GM18508 (cell line): Measurements from ENCODE around the gene TMPRSS4.

ENCODE experiments used
- ATAC-seq: cut with Tn5 transposase; IDR thresholded peaks from one replicate; pipeline ENCODE4 v1.9.1; 2021; ENCODE audit warnings: moderate number of reproducible peaks; ENCODE audit not compliant: insufficient read depth, unreplicated experiment

The TMPRSS4 gene

GRCh38 chr11:118128721-118129470 is 52.0 kb downstream of the TMPRSS4 start:
- no peak for ATAC-seq

DNA sequence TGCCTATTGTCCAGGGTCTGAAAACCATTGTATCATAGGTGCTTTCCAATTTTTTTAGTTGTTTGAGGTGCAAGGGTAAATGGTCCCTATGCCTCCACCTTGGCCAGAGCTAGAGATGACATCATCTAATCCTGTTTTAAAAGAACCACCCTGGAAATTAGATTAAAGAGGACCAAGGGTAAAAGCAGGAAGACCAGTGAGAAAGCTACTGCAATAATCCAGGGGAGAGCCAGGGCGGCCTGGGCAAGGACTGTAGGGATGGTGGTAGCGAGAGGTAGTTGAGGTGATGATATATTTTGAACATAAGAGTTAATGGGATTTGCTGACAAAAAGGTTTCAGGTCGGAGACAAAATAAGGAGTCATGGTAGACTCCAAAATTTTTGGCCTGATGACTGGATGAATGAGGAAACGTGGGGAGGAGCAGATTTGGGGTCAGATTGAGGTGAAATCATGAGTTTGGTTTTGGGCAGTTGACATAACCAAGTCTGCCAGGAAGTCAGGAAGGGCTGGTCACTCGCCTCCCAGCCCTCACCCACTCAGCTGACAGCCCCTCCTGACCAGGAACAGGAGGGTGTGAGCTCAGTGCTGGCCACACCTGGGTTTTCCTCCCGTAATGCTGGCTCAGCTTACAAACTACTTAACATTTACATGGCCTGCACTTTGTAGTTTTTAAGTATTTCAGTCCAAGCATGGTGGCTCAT is 52.7 kb downstream of the TMPRSS4 start:
- ATAC-seq: no peak

DNA sequence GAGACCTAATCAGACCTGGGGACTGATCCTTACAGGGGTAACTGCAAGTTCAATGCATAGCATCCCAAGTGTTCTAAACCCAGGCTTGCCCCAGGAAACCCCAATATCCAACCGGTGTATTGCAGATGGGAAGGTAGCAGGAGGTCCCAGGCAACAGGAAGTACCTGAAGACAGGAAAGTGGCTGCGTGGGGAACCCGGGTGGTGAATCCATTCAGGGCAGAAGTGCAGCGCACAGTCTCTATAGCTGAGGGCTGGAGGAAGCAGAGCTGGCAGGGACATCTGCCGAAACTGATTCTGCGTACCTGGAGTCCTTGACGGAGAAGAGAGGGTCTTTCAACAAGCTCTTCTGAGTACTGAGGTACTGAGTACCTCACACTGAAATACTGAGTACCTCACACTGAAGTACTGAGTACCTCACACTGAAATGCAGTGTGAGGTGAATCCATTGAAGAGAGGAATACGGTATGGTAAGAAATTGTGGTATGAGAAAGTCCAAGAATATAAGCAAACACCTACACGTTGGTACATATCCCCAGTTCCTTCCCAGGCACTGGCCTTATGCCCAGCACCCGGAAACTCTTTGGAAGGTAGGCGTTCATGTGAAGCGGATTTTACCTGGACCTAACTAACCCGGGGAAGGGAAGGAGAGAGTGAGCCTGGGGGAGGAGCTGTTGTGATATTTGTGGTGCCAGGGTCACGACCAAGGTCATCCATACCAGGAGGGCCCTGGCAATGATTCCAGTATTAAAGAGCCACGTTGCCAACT is 55.7 kb downstream of the TMPRSS4 start:
- ATAC-seq: no peak

DNA sequence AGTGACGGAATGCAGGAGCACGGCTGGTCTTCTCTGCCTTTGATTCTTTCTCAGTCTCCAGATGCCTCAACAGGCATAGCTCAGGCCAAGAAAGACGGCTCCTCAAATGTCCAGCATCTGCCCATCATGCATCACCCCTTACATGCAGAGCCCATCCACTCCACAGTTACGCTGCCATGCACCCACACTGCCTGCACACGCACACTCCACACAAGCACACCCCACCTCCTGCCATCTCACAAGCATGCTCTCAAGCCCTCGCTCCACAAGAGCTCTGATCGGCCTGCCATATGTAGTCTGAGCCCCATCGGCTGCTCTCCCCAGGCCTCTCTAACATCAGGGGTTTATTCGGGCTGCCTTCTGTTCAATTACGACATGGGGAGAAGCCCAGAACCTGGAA is 56.9 kb downstream of the TMPRSS4 start:
- ATAC-seq: no peak

DNA sequence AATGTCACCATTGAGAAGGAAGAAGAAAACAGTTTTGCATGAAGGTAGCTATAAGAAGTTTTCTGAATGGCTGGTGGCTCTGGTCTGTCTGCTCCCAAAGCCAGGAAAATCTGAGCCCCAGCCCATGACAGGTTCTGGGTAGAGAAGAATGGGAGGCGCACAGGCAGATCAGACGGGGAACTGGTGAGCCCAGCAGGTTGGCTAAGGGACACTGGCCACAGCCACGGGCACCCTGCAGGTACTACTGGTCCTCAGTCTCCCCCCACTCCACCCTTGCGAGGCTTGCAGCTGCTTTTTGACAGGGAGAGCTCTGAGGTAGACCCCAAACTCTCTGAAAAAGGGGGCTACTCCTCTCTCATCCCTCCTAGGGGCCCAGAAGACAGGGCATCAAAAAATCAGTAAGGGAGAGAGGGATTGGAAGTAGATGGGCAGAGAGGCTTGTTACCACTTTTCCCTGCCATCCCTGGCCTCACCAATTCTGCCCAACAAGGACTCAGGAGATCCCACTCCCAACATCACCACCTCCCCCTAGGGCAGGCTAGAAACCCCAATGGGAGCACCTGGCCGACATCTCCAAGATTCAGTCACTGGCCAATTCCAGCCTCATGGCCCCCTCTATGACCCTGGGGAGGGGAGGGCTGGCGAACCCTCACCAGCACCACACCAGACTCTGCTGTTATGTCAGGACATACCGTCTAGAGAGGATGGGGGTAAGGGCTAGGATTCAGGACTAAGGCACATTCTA is 58.3 kb downstream of the TMPRSS4 start:
- ATAC-seq: no peak

DNA sequence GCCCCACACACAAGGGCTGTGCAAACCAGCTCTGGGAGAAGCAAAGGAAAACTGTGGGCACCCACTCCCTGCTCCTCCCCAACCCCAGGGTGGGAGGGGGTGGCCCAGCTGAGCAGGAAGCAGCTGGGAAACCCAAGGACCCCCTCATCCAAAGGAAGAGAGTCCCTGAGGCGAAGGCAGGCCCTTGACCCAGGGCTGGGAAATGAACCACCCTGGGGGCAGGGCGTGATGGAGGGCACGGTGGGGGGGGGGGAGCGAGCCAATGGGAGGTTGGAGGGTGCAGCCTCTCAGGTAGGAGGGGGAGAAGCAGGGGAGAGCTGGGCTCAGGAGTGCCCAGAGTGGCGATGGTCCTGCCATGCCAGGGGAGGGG is 58.9 kb downstream of the TMPRSS4 start:
- ATAC-seq: no peak

DNA sequence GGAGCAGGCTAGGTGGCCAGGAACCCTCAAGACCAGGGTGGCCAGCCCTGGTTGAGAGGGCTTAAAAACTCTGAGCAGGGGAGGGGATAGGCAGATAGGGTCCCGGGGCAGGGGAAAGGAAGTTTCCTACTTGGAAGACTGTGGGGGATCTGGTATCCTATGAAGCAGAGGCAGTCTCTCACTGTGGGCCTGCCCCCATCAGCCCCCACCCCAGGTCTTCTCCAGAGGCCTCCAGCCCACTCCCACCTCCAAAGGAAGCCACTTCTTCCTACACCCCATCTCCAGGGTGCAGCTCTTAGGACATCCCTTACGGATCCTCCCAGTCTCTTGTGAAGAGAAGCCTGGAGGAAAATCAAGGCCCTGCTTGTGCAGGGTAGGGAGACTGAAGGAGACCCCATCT is 59.5 kb downstream of the TMPRSS4 start:
- ATAC-seq: no peak

DNA sequence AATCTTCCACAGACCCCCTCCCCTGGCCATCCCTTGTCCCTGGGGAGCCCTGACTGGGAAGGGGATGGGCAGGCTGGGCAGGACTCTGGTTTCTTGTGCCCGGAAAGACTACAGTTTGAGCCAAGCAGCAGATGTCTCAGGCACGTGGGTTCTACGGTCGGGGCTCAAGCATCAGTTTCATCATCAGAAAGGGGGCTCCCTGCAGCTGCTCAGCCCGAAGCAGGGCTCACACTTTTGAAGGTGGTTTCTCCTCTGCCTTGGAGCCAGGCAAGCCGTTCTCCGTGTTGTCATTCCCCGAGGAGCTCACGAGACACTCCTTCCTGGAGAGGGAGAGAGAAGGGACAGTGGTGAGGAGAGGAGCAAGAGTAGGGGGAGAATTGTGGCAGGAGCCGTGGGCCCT is 59.9 kb downstream of the TMPRSS4 start:
- ATAC-seq: no peak

- no peak for ATAC-seq
Observed at GRCh38 chr11:118138839-118139420, 62.1 kb downstream of the TMPRSS4 start.

GRCh38 chr11:118139578-118139977 is 62.7 kb downstream of the TMPRSS4 start:
- no peak for ATAC-seq

DNA sequence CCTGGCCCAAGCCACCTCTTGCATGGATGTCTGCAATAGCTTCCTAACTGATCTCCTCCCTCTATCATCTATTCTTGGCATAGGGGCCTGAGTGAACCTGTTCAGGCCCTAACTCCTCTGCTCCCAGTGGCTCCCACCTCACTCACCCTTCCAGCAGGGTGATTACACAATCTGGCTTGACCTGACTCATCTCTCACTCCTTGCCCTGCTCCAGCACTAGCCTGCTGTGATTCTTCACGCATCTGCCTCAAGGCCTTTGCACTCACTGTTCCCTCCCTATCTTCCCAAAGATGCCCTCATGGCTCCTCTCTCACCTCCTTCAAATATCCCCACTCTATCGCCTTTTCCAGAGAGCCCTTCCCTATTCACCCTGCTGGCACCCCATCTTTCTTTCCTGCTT is 65.2 kb downstream of the TMPRSS4 start:
- ATAC-seq: no peak

DNA sequence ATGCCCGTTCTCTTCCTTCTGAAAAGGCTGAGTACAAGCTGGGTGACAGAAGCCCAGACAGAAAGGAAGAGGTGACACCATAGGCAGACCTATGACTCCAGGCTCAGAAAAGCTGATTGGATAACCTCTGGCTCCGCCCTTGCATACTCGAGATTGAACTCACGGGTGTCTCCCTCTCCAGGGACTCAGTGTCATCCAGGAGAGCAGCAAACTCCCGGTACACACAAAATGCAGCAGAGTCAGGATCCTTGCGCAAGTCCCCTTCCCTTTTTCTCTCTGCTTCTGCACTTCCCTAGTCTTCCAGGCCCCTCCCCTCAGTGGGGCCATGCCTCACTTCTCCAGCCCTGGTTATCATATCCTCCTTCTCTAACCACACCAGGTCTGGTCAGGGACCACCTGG is 65.9 kb downstream of the TMPRSS4 start:
- ATAC-seq: no peak

- no peak for ATAC-seq
Observed at GRCh38 chr11:118143661-118144185, 66.8 kb downstream of the TMPRSS4 start.

DNA sequence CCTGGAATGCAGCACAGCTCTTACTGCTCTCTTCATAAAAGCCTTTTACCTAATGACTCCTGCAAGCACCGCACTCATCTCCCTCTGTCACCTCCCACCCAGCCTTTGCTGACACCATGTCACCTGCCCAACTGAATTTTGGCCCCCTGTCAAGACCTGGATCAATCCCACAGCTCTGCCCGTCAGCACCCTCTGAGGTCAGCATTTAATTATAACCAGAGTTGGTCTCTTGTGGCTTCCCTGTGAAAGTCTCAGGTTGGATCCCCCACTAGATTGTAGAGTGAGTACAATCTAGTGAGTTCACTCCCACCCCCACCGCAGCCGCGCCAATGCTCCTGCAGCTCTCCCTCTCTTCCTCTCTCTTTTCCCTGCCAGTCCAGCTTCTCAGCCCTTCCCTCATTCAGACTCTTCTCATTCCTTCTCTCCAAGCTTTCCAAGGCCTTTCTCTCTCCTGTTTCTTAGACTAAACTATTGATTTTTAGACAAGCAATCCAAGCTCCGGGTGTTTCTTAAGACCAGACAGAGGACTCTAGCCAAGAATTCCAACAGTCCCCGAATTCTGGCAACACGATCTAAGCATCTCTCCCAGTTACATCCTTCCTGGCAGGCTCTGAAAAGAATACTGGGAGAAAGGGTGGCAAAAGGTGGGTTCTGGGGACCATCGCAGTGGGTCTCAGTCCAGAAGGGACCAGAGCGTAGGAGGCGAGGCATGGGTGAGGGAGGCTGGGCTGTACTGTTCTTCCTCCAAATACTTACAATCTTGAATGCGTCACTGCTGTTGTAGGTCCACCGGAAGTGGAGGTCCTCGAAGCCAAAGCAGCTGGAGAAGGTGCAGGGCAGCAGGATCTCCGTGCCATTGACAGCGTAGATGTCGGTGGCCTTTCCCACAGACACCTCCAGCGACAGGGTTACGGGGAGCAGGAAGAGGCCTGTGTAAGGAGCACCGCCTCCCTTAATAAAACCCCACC is 67.7 kb downstream of the TMPRSS4 start:
- no peak for ATAC-seq

DNA sequence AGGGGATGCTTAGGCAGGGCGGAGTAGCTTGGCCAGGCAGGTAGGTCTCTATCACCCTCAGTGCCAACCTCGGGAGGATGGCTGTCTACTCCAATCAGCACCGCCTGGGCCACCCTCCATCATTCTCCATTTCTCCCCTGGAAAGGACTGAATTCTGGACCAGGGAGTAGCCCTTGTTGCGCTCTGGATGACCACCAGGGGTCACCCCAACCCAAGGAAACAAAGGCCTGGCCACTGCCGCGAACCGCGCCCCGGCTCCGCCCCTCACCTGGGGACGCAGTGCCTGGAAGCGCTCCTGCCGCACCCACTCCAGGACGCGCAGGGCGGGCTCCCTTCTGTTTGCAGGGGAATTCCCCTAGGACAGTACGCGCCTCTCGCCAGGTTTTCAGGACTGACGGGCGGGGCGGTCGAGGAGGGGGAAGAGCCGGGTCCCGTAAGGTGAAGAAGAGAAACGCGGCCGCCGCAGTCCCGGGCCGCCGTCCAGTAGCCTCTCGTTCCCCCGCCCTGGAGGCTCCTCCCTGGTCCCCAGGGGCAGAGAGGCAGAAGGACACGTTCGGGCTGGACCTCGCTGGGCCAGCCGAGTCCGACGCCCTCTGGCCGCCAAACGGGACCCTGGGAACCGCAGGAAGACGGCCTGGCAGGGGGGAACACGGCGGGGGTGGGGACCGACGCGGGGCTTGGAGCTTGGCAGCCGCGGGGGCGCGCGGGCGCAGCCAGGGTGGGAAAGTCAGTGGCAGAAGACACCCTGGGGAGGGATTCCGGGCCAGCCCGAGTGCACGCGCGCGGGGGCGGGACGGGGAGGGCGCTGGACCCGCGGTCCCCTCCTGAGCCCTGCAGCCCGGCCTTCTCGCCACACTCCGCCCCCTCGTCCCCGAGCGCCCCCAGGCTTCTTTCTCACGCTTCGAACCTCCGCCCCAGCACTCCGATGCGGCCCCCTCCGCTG is 68.7 kb downstream of the TMPRSS4 start:
- no peak for ATAC-seq

DNA sequence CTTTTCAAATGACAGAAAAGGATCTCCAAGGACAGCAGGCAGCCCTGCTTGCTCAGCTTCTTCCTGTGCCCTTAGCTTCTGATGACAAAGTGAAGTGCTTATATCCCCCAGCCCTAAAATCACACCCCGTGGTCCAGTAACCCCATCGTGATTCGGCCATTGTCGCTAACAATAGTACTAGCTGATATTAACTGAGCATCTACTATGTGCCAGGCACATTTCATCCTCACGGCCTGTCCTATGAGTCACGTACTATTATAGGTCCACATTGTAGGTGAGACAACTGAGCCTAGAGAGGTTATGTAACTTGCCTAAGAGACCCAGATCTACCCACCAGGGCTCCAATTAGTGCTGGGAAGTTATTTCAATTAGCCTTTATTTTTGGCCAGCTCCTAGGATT is 69.7 kb downstream of the TMPRSS4 start:
- no peak for ATAC-seq

DNA sequence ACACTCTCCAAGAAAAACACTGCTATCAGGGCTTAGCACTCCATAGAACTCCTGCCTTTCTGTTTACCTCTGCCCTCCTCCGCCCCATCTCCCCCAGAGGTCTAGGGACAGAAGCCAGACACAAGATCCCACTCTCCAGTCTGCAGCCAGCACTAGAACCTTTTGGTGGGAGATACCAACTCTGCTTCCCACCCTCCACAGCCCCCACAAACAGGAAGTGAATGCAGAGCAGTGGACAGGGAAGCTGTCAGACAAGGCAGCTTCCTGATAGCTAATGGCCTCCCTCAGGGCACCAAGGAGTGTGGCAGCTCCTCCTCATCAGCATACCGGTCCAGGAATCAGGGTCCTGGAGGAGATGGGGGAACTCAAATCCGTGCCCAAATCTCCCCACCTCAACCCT is 70.6 kb downstream of the TMPRSS4 start:
- ATAC-seq: no peak

- no peak for ATAC-seq
Observed at GRCh38 chr11:118148240-118148639, 71.4 kb downstream of the TMPRSS4 start.
